SK-MEL-5 (cell line): ENCODE data around the gene MLLT3. TPM values are rescaled to one million over a fixed set of nuclear protein-coding genes. Genes with fewer than 3 reads are reported as not detected.

Source experiments
- DNase-seq: peaks from one replicate; pipeline ENCODE4 v3.0.0-alpha.2; 2016; ENCODE audit warnings: low read depth, low spot score
- in situ Hi-C: cut with HindIII; loops from 2 replicates; pipeline ENCODE4 v1.10.0; 2016; ENCODE audit warnings: low sequenced_read_pairs, high pct_unique_total_duplicates, low pct_unique_long_range_greater_than_20kb
- total RNA-seq: library from RNA; depleted of rRNA; stranded (reverse); fragments of >200 nt; shearing (Covaris generic); gene quantifications from 2 replicates; pipeline ENCODE4 v1.2.3, GENCODE V29; 2014

The MLLT3 gene
- total RNA-seq, 1 experiment from 2014 or later, result 24.2 TPM

- DNase-seq, result no peak
- in situ Hi-C loops, result loop anchor here (25.0 kb wide), 1 partner anchor 217 kb away; no protein-coding TSS in a partner anchor
Observed at GRCh38 chr9:20579524-20580314, 42.6 kb downstream of the MLLT3 start.

- DNase-seq, result no peak
- in situ Hi-C loops, result no loop called here
Observed at GRCh38 chr9:20573023-20573422, 49.3 kb downstream of the MLLT3 start.

- DNase-seq, result peak; percentile 53
- in situ Hi-C loops, result no loop called here
Observed at GRCh38 chr9:20570756-20571155, 51.5 kb downstream of the MLLT3 start.

- no peak for DNase-seq
- in situ Hi-C loops, result no loop called here
Observed at GRCh38 chr9:20570087-20570486, 52.2 kb downstream of the MLLT3 start.

- no peak for DNase-seq
- in situ Hi-C loops, result no loop called here
Observed at GRCh38 chr9:20569525-20569924, 52.8 kb downstream of the MLLT3 start.

GRCh38 chr9:20568400-20568799 lies 53.9 kb downstream of the MLLT3 start:
- in situ Hi-C loops, result no loop called here
- DNase-seq, result no peak

GRCh38 chr9:20566401-20566800 lies 55.9 kb downstream of the MLLT3 start:
- no peak for DNase-seq
- in situ Hi-C loops, result no loop called here

GRCh38 chr9:20564650-20565049 lies 57.6 kb downstream of the MLLT3 start:
- DNase-seq, result no peak
- in situ Hi-C loops, result no loop called here

GRCh38 chr9:20563917-20564316 lies 58.4 kb downstream of the MLLT3 start:
- in situ Hi-C loops, result no loop called here
- no peak for DNase-seq

- no peak for DNase-seq
- in situ Hi-C loops, result no loop called here
Observed at GRCh38 chr9:20562051-20562450, 60.2 kb downstream of the MLLT3 start.

GRCh38 chr9:20561531-20561930 lies 60.8 kb downstream of the MLLT3 start:
- in situ Hi-C loops, result no loop called here
- no peak for DNase-seq

- no peak for DNase-seq
- in situ Hi-C loops, result no loop called here
Observed at GRCh38 chr9:20559231-20559890, 62.9 kb downstream of the MLLT3 start.

- in situ Hi-C loops, result no loop called here
- peak; percentile 10 for DNase-seq
Observed at GRCh38 chr9:20558566-20559016, 63.7 kb downstream of the MLLT3 start.

GRCh38 chr9:20557890-20558565 lies 64.3 kb downstream of the MLLT3 start:
- DNase-seq, result no peak
- in situ Hi-C loops, result no loop called here

- in situ Hi-C loops, result no loop called here
- no peak for DNase-seq
Observed at GRCh38 chr9:20557285-20557684, 65.0 kb downstream of the MLLT3 start.

GRCh38 chr9:20553558-20554149 lies 68.6 kb downstream of the MLLT3 start:
- no peak for DNase-seq
- in situ Hi-C loops, result no loop called here

GRCh38 chr9:20552874-20553557 lies 69.3 kb downstream of the MLLT3 start:
- in situ Hi-C loops, result no loop called here
- DNase-seq, result peak; percentile 58

- DNase-seq, result no peak
- in situ Hi-C loops, result no loop called here
Observed at GRCh38 chr9:20551835-20552234, 70.5 kb downstream of the MLLT3 start.
